WERI-Rb-1 (cell line): Measurements from ENCODE around the gene PRKAR1B.

ENCODE experiments used
- DNase-seq: peaks from one replicate; pipeline ENCODE4 v3.0.0-alpha.2; 2020
- H3K27ac ChIP-seq: fragments of 250-450 bp; sonication (Bioruptor Pico); 2 replicates; pipeline ENCODE4 v1.5.1; 2020; ENCODE audit warnings: mild to moderate bottlenecking, moderate library complexity
- H3K27me3 ChIP-seq: fragments of 250-450 bp; sonication (Bioruptor Pico); 2 replicates; pipeline ENCODE4 v1.5.1; 2021; ENCODE audit warnings: mild to moderate bottlenecking, low read depth, moderate library complexity; ENCODE audit not compliant: insufficient read depth, severe bottlenecking
- H3K36me3 ChIP-seq: fragments of 250-450 bp; sonication (Bioruptor Pico); 2 replicates; pipeline ENCODE4 v1.5.1; 2020; ENCODE audit warnings: mild to moderate bottlenecking, moderate library complexity
- H3K4me3 ChIP-seq: 2 replicates; pipeline ENCODE4 v1.5.1; 2011; ENCODE audit warnings: low read depth, mild to moderate bottlenecking, control low read depth, low read length
- H3K9me3 ChIP-seq: fragments of 250-450 bp; sonication (Bioruptor Pico); 2 replicates; pipeline ENCODE4 v1.5.1; 2021; ENCODE audit warnings: mild to moderate bottlenecking, moderate library complexity; ENCODE audit not compliant: severe bottlenecking
- CTCF ChIP-seq: IDR thresholded peaks from 2 replicates; pipeline ENCODE4 v1.5.1; 2011; ENCODE audit warnings: low read depth, mild to moderate bottlenecking, control low read depth, inconsistent platforms, low read length

PRKAR1B gene

GRCh38 chr7:568031-568951 is 158.8 kb downstream of the PRKAR1B start:
- TF ChIP-seq CTCF: no peak
- DNase-seq: no peak
- H3K27ac ChIP-seq: no peak overlapping the region

GRCh38 chr7:567305-567883 is 159.7 kb downstream of the PRKAR1B start:
- no peak overlapping the region for H3K27ac ChIP-seq
- H3K36me3 ChIP-seq: no peaks in the 10 kb centered on the region
- DNase-seq: no peak
- no peak overlapping the region for H3K4me3 ChIP-seq
- H3K27me3 ChIP-seq: no peaks in the 10 kb centered on the region
- no peak for TF ChIP-seq CTCF
- no peaks in the 10 kb centered on the region for H3K9me3 ChIP-seq

More at GRCh38 chr7:568031-568951, 158.8 kb downstream of the PRKAR1B start:
- Histone ChIP-seq H3K27me3 (no peaks in the 10 kb centered on the region), H3K4me3 (no peak overlapping the region), H3K36me3 (no peaks in the 10 kb centered on the region), H3K9me3 (no peaks in the 10 kb centered on the region)

DNA sequence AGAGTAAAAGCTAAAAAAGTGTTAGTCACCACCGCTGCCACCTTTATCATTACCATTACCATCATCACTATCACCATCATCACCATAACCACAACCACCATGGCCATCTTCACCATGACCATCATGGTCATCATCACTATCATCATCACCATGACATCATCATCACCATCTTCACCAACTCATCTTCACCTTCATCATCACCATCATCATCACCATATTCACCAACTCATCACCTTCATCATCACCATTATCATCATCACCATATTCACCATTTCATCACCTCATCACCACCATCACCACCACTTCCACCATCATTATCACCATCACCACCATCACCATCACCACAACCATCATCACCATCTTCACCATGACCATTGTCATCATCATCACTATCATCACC is 161.0 kb downstream of the PRKAR1B start:
- no peaks in the 10 kb centered on the region for H3K27me3 ChIP-seq
- no peak for TF ChIP-seq CTCF
- no peak for DNase-seq

GRCh38 chr7:564176-564865 is 162.8 kb downstream of the PRKAR1B start:
- H3K36me3 ChIP-seq: no peaks in the 10 kb centered on the region
- H3K9me3 ChIP-seq: no peaks in the 10 kb centered on the region
- H3K4me3 ChIP-seq: no peak overlapping the region
- DNase-seq: no peak
- no peak for TF ChIP-seq CTCF
- no peaks in the 10 kb centered on the region for H3K27me3 ChIP-seq
- H3K27ac ChIP-seq: no peak overlapping the region

More for the DNA sequence above, 161.0 kb downstream of the PRKAR1B start:
- no peak overlapping the region for H3K27ac ChIP-seq
- H3K4me3 ChIP-seq: no peak overlapping the region
- no peaks in the 10 kb centered on the region for H3K36me3 ChIP-seq
- H3K9me3 ChIP-seq: no peaks in the 10 kb centered on the region

DNA sequence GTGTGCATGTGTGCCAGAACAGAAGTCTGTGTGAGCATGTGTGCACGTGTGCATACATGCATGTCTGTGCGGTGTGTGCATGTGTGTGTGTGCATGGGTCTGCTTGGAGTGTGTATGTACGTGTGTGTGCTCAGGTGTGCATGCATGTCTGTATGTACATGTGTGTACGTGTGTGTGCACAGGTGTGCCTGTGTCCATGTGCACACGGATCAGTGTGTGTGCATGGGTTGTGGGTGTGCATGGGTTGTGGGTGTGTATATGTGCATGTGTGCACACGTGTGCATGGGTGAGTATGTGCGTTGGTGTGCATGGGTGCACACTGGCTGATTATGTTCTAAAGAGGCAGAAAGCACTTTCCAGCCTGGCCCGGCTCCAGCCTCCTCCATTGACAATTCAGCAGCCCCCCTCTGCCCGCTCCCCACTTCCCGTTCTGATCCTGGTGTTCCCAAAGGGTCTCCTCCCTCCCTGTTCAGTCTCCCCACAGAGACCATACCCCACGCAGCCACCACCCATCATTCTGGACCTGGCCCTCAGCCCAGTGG is 163.4 kb downstream of the PRKAR1B start:
- DNase-seq: no peak
- no peak for TF ChIP-seq CTCF
- no peaks in the 10 kb centered on the region for H3K9me3 ChIP-seq
- H3K27me3 ChIP-seq: no peaks in the 10 kb centered on the region
- no peak overlapping the region for H3K4me3 ChIP-seq
- no peak overlapping the region for H3K27ac ChIP-seq
- H3K36me3 ChIP-seq: no peaks in the 10 kb centered on the region
